Liver (tissue), 9 donors: ENCODE measurements around the gene GRIP2. TPM values are rescaled to one million over a fixed set of nuclear protein-coding genes. Genes with fewer than 3 reads are reported as not detected.

ENCODE experiments used
- DNase-seq: peaks from one replicate; pipeline ENCODE4 v3.0.0-alpha.2; 2017; ENCODE audit warnings: low spot score
- H3K27ac ChIP-seq, 2 donors: one replicate each; pipeline ENCODE4 v1.7.0; 2013; ENCODE audit warnings: inconsistent platforms in 2 of 2, low read length in 2 of 2, control low read depth in 1 of 2, low read depth in 1 of 2, mild to moderate bottlenecking in 1 of 2
- H3K27me3 ChIP-seq, 4 donors: one replicate each; pipeline versions ENCODE4 v1.6.1 to v1.7.0; 2013; ENCODE audit warnings: low read length in 3 of 4, inconsistent platforms in 1 of 4, mild to moderate bottlenecking in 1 of 4, moderate library complexity in 1 of 4; ENCODE audit not compliant: control insufficient read depth in 4 of 4, insufficient read depth in 4 of 4
- H3K36me3 ChIP-seq, 4 donors: one replicate each; pipeline versions ENCODE4 v1.6.1 to v1.7.0; 2013; ENCODE audit warnings: low read length in 3 of 4, mild to moderate bottlenecking in 3 of 4, low read depth in 1 of 4, moderate library complexity in 1 of 4; ENCODE audit not compliant: control insufficient read depth in 4 of 4, insufficient read depth in 3 of 4
- H3K4me1 ChIP-seq, 4 donors: one replicate each; pipeline versions ENCODE4 v1.6.1 to v1.7.0; 2013; ENCODE audit warnings: low read length in 3 of 4, mild to moderate bottlenecking in 3 of 4, moderate library complexity in 1 of 4; ENCODE audit not compliant: control insufficient read depth in 4 of 4, insufficient read depth in 4 of 4
- H3K4me3 ChIP-seq, 3 donors: one replicate each; pipeline versions ENCODE4 v1.6.1 to v1.7.0; 2013; ENCODE audit warnings: low read length in 3 of 3, control low read depth in 1 of 3, low read depth in 1 of 3, mild to moderate bottlenecking in 1 of 3
- H3K9ac ChIP-seq, 2 donors: one replicate each; pipeline ENCODE4 v1.7.0; 2013; ENCODE audit warnings: low read length in 2 of 2, mild to moderate bottlenecking in 2 of 2, moderate library complexity in 2 of 2, control low read depth in 1 of 2, low read depth in 1 of 2
- H3K9me3 ChIP-seq, 4 donors: one replicate each; pipeline versions ENCODE4 v1.6.1 to v1.7.0; 2013; ENCODE audit warnings: low read length in 3 of 4; ENCODE audit not compliant: control insufficient read depth in 4 of 4
- ATF3 ChIP-seq: IDR thresholded peaks from 2 replicates; pipeline ENCODE4 v1.6.1; 2016; ENCODE audit warnings: antibody characterized with exemption
- EGR1 ChIP-seq, 2 donors: IDR thresholded peaks; 2 replicates each; pipeline ENCODE4 v1.6.1; 2016 to 2018; ENCODE audit warnings: antibody characterized with exemption in 2 of 2, low read depth in 2 of 2
- FOXA1 ChIP-seq: IDR thresholded peaks from 2 replicates; pipeline ENCODE4 v1.6.1; 2016; ENCODE audit warnings: antibody characterized with exemption
- FOXA2 ChIP-seq: IDR thresholded peaks from 2 replicates; pipeline ENCODE4 v1.6.1; 2016; ENCODE audit warnings: antibody characterized with exemption
- GABPA ChIP-seq, 2 donors: IDR thresholded peaks in 1 of 2; conservative IDR thresholded peaks in 1 of 2; 2 replicates each; pipeline ENCODE4 v1.6.1; 2016; ENCODE audit warnings: antibody characterized with exemption in 2 of 2, mild to moderate bottlenecking in 1 of 2, moderate library complexity in 1 of 2
- HNF4A ChIP-seq, 2 donors: conservative IDR thresholded peaks; 2 replicates each; pipeline ENCODE4 v1.6.1; 2016; ENCODE audit warnings: antibody characterized with exemption in 2 of 2, mild to moderate bottlenecking in 2 of 2
- HNF4G ChIP-seq: IDR thresholded peaks from 2 replicates; pipeline ENCODE4 v1.6.1; 2016; ENCODE audit warnings: antibody characterized with exemption
- JUND ChIP-seq, 2 donors: IDR thresholded peaks; 2 replicates each; pipeline ENCODE4 v1.6.1; 2016; ENCODE audit warnings: antibody characterized with exemption in 2 of 2
- NR2F2 ChIP-seq: IDR thresholded peaks from 2 replicates; pipeline ENCODE4 v1.6.1; 2016; ENCODE audit warnings: antibody characterized with exemption
- RAD21 ChIP-seq, 2 donors: IDR thresholded peaks; 2 replicates each; pipeline ENCODE4 v1.6.1; 2016; ENCODE audit warnings: antibody characterized with exemption in 2 of 2, mild to moderate bottlenecking in 2 of 2
- RXRA ChIP-seq, 2 donors: IDR thresholded peaks; 2 replicates each; pipeline ENCODE4 v1.6.1; 2017 to 2018; ENCODE audit warnings: antibody characterized with exemption in 2 of 2, mild to moderate bottlenecking in 1 of 2
- SP1 ChIP-seq: IDR thresholded peaks from 2 replicates; pipeline ENCODE4 v1.6.1; 2018; ENCODE audit warnings: antibody characterized with exemption, mild to moderate bottlenecking
- TAF1 ChIP-seq: conservative IDR thresholded peaks from 2 replicates; pipeline ENCODE4 v1.6.1; 2016; ENCODE audit warnings: antibody characterized with exemption, mild to moderate bottlenecking
- YY1 ChIP-seq: IDR thresholded peaks from 2 replicates; pipeline ENCODE4 v1.6.1; 2016; ENCODE audit warnings: antibody characterized with exemption, mild to moderate bottlenecking
- WGBS: extraction: QIAGEN DNeasy Blood & Tissue Kit; methylation state at CpG from one replicate; pipeline ENCODE4 v1.1.7; 2013; 5-methylcytosine and 5-hydroxymethylcytosine counted together
- polyA plus RNA-seq, 2 donors: library from polyadenylated mRNA; stranded (reverse) in 1 of 2; unstranded in 1 of 2; fragments of 200-250 nt in 1 of 2; fragments of >200 nt in 1 of 2; fragmentation: Nextera tagmentation in 1 of 2; extraction: Ambion mirVana in 1 of 2; gene quantifications; one replicate each; pipeline versions ENCODE4 v1.2.1 to v1.2.3, GENCODE V29; 2013 to 2015
- total RNA-seq, 2 donors: library from RNA; depleted of rRNA; stranded (reverse); fragments of >200 nt; gene quantifications; one replicate each; pipeline ENCODE4 v1.2.3, GENCODE V29; 2014
- TF ChIP-seq, protein P1 (sequence below): fragments of 150-350 bp; IDR thresholded peaks from 2 replicates; pipeline ENCODE4 v1.5.1; 2017; ENCODE audit warnings: improper control_type of control experiment, low read depth, low read length; ENCODE audit not compliant: missing input control
- TF ChIP-seq, protein P2 (sequence below): IDR thresholded peaks from 2 replicates; pipeline ENCODE4 v1.6.1; 2016; ENCODE audit warnings: antibody characterized with exemption, mild to moderate bottlenecking
- TF ChIP-seq, protein P3 (sequence below): IDR thresholded peaks from 2 replicates; pipeline ENCODE4 v1.6.1; 2016; ENCODE audit warnings: antibody characterized with exemption
- TF ChIP-seq, protein P4 (sequence below): IDR thresholded peaks from 2 replicates; pipeline ENCODE4 v1.6.1; 2016; ENCODE audit warnings: antibody characterized with exemption
- donor health status: healthy.
- donor health status: healthy.
- donor health status: healthy.
- donor health status: healthy.
- donor health status: healthy.

GRIP2 gene
- total and polyA plus RNA-seq, 4 donors, result 0.05 to 0.33 (median 0.09) TPM; not detected in 1

GRCh38 chr3:14587740-14588360, 47.7 kb upstream of the GRIP2 start:
- Histone ChIP-seq H3K27ac (no peak overlapping the region), H3K36me3 (no peaks in the 10 kb centered on the region), H3K4me1 (peaks cover 0 to 5% (median under 1%) of the 10 kb centered on the region in 4 donors), H3K27me3 (no peaks in the 10 kb centered on the region), H3K4me3 (no peak overlapping the region), H3K9ac (no peak overlapping the region), H3K9me3 (no peaks in the 10 kb centered on the region)
- DNase-seq, result no peak
- TF ChIP-seq GABPA (IDR thresholded peaks at IDR 0.05 in 1 of 2, conservative IDR thresholded peaks at IDR 0.05 in 1 of 2) (no peak), HNF4A (conservative IDR thresholded peaks at IDR 0.05) (peak; percentile 67 to 75), FOXA1 (no peak), ATF3 (no peak), SP1 (no peak), RAD21 (IDR thresholded peaks at IDR 0.05) (no peak), TAF1 (no peak), RXRA (IDR thresholded peaks at IDR 0.05) (peak; percentile 34 to 60), YY1 (no peak), EGR1 (IDR thresholded peaks at IDR 0.05; ENCODE audit: low read depth in 2 of 2) (no peak), NR2F2 (no peak), JUND (IDR thresholded peaks at IDR 0.05) (peak; percentile 59 to 80), FOXA2 (no peak), HNF4G (peak; percentile 24)
- TF ChIP-seq, protein P1, sequence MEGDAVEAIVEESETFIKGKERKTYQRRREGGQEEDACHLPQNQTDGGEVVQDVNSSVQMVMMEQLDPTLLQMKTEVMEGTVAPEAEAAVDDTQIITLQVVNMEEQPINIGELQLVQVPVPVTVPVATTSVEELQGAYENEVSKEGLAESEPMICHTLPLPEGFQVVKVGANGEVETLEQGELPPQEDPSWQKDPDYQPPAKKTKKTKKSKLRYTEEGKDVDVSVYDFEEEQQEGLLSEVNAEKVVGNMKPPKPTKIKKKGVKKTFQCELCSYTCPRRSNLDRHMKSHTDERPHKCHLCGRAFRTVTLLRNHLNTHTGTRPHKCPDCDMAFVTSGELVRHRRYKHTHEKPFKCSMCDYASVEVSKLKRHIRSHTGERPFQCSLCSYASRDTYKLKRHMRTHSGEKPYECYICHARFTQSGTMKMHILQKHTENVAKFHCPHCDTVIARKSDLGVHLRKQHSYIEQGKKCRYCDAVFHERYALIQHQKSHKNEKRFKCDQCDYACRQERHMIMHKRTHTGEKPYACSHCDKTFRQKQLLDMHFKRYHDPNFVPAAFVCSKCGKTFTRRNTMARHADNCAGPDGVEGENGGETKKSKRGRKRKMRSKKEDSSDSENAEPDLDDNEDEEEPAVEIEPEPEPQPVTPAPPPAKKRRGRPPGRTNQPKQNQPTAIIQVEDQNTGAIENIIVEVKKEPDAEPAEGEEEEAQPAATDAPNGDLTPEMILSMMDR, result no peak
- TF ChIP-seq, protein P2, sequence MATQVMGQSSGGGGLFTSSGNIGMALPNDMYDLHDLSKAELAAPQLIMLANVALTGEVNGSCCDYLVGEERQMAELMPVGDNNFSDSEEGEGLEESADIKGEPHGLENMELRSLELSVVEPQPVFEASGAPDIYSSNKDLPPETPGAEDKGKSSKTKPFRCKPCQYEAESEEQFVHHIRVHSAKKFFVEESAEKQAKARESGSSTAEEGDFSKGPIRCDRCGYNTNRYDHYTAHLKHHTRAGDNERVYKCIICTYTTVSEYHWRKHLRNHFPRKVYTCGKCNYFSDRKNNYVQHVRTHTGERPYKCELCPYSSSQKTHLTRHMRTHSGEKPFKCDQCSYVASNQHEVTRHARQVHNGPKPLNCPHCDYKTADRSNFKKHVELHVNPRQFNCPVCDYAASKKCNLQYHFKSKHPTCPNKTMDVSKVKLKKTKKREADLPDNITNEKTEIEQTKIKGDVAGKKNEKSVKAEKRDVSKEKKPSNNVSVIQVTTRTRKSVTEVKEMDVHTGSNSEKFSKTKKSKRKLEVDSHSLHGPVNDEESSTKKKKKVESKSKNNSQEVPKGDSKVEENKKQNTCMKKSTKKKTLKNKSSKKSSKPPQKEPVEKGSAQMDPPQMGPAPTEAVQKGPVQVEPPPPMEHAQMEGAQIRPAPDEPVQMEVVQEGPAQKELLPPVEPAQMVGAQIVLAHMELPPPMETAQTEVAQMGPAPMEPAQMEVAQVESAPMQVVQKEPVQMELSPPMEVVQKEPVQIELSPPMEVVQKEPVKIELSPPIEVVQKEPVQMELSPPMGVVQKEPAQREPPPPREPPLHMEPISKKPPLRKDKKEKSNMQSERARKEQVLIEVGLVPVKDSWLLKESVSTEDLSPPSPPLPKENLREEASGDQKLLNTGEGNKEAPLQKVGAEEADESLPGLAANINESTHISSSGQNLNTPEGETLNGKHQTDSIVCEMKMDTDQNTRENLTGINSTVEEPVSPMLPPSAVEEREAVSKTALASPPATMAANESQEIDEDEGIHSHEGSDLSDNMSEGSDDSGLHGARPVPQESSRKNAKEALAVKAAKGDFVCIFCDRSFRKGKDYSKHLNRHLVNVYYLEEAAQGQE, result no peak
- TF ChIP-seq, protein P3, sequence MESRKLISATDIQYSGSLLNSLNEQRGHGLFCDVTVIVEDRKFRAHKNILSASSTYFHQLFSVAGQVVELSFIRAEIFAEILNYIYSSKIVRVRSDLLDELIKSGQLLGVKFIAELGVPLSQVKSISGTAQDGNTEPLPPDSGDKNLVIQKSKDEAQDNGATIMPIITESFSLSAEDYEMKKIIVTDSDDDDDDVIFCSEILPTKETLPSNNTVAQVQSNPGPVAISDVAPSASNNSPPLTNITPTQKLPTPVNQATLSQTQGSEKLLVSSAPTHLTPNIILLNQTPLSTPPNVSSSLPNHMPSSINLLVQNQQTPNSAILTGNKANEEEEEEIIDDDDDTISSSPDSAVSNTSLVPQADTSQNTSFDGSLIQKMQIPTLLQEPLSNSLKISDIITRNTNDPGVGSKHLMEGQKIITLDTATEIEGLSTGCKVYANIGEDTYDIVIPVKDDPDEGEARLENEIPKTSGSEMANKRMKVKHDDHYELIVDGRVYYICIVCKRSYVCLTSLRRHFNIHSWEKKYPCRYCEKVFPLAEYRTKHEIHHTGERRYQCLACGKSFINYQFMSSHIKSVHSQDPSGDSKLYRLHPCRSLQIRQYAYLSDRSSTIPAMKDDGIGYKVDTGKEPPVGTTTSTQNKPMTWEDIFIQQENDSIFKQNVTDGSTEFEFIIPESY, result no peak
- TF ChIP-seq, protein P4, sequence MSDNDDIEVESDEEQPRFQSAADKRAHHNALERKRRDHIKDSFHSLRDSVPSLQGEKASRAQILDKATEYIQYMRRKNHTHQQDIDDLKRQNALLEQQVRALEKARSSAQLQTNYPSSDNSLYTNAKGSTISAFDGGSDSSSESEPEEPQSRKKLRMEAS, result no peak
- 67% methylated on average over 4 of the region's 4 CpGs for WGBS
